ENCODE measurements around the gene ONECUT3.

- TF ChIP-seq CTCF (conservative IDR thresholded peaks at IDR 0.05): no peak
- no peak for TF ChIP-seq EZH2 (IDR thresholded peaks at IDR 0.05; ENCODE audit: low read depth)
These were observed 9.2 kb downstream of the ONECUT3 start for GRCh38 chr19:1762243-1763117.

Data from PC-9 (cell line).